ENCODE results near the gene SMIM36. TPM values are rescaled to one million over a fixed set of nuclear protein-coding genes. Genes with fewer than 3 reads are reported as not detected.

SMIM36 gene
- polyA plus RNA-seq = not detected
- long read RNA-seq, donor 1 = 0 reads
- long read RNA-seq, donor 2 = 0 reads
- long read RNA-seq, donor 3 = 0 reads
- long read RNA-seq, donor 4 = 0 reads
- long read RNA-seq, donor 5 = 0 reads
- long read RNA-seq, donor 6 = 0 reads
- long read RNA-seq, donor 7 = 0 reads
- long read RNA-seq, donor 8 = 0 reads
- long read RNA-seq, donor 9 = 0 reads
- long read RNA-seq, donor 10 = 0 reads
- long read RNA-seq, donor 11 = 0 reads

GRCh38 chr17:55510986-55511721, at the start of gene SMIM36:
Gene SMIM36 (minus strand): TSS chr17:55511452.
- H3K4me3 ChIP-seq (ENCODE audit: low read length) = no peak within 1 kb of the TSS
- no peak within 1 kb of the TSS for H3K27ac ChIP-seq (ENCODE audit: low read length)
- H3K36me3 ChIP-seq (ENCODE audit: control insufficient read depth, insufficient read depth, low read length) = no peaks in the 10 kb centered on the region
- no peak for DNase-seq
- no peaks in the 10 kb centered on the region for H3K27me3 ChIP-seq (ENCODE audit: control insufficient read depth, insufficient read depth, low read length)
- H3K4me1 ChIP-seq (ENCODE audit: control insufficient read depth, insufficient read depth, low read length) = no peaks in the 10 kb centered on the region
- no peaks in the 10 kb centered on the region for H3K9me3 ChIP-seq (ENCODE audit: control insufficient read depth, low read depth, low read length)
- WGBS (ENCODE audit: insufficient coverage, low lambda C conversion rate) = no CpG with 5 or more reads among the region's 18 CpGs

DNA sequence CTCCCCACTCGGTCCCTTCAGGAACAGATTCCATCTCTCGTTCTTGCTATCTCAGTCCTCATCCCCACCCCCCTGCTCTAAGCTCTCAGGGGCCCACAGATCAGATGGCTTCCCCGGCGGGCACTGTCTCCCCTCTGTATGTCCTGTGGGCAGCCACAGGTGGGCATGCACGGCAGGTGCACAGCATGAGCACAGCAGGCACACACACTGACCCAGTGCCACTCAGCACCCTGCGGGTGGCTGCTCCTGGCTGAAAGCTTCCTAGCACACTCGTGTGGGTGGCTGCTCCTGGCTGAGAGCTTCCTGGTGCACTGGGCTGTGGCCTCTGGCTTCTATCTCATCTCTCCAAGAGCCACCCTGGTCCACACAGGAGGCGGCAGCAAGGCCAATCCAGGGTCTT, 44.5 kb upstream of the SMIM36 start:
- no peaks in the 10 kb centered on the region for H3K9me3 ChIP-seq (ENCODE audit: control insufficient read depth, low read depth, low read length)
- DNase-seq = no peak
- 100% methylated on average over 1 of the region's 8 CpGs for WGBS (ENCODE audit: insufficient coverage, low lambda C conversion rate)

DNA sequence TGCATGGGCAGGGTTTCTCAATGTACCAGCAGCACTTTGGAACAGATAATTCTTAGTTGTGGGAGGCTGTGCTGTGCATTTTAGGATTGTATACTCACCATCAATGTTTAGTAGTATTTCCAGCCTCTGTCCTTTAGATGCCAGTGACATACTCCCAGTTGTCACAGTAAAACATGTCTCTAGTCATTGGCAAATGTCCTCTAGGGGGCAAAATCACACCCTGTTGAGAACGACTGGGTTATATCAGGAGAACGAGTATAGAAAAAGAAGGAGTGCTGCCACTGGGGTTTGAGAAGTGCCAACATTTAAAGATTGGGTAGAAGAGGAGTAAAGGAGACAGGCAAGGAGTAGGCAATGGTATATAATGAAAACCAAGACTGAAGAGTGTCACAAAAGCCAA, 37.9 kb upstream of the SMIM36 start:
- WGBS (ENCODE audit: insufficient coverage, low lambda C conversion rate) = 60% methylated on average over 1 of the region's 2 CpGs
- no peak overlapping the region for H3K27ac ChIP-seq (ENCODE audit: low read length)
- no peaks in the 10 kb centered on the region for H3K36me3 ChIP-seq (ENCODE audit: control insufficient read depth, insufficient read depth, low read length)
- no peak overlapping the region for H3K4me3 ChIP-seq (ENCODE audit: low read length)
- H3K9me3 ChIP-seq (ENCODE audit: control insufficient read depth, low read depth, low read length) = no peaks in the 10 kb centered on the region
- no peaks in the 10 kb centered on the region for H3K4me1 ChIP-seq (ENCODE audit: control insufficient read depth, insufficient read depth, low read length)
- DNase-seq = no peak
- no peaks in the 10 kb centered on the region for H3K27me3 ChIP-seq (ENCODE audit: control insufficient read depth, insufficient read depth, low read length)

More for the DNA sequence above, 44.5 kb upstream of the SMIM36 start:
- Histone ChIP-seq H3K27me3 (ENCODE audit: control insufficient read depth, insufficient read depth, low read length) (no peaks in the 10 kb centered on the region), H3K36me3 (ENCODE audit: control insufficient read depth, insufficient read depth, low read length) (no peaks in the 10 kb centered on the region), H3K4me1 (ENCODE audit: control insufficient read depth, insufficient read depth, low read length) (no peaks in the 10 kb centered on the region), H3K27ac (ENCODE audit: low read length) (no peak overlapping the region), H3K4me3 (ENCODE audit: low read length) (no peak overlapping the region)

DNA sequence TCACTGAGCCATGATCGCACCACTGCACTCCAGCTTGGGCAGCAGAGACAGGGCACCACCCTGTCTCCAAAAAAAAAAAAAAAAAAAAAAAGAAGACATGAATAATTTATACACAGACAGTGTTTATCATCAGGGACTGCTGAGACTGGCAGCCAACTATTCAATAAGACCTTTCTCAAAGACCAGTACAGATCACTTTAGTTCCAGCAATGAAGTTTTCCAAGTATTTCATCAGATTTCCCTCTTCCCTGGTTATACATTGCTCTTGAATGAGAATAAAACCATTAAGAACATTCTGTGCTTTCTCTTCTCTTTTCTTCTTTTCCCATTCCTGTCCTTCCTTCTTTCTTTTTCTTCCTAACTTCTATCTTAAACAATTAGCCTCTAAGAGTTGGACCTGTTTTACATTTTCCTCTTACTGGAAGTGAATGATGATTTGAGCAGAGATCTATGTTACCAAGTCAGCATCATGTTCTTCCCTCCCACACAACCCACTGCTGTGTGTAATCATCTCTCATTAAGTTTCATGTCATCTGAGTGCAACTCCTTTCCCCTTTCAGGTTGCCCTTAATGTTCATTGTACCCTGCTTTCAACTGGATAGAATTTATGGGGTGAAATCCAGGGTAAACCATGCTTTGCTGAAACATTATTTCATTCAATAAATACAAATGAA, 35.9 kb upstream of the SMIM36 start:
- DNase-seq = no peak
- Histone ChIP-seq H3K4me1 (ENCODE audit: control insufficient read depth, insufficient read depth, low read length) (no peaks in the 10 kb centered on the region), H3K9me3 (ENCODE audit: control insufficient read depth, low read depth, low read length) (no peaks in the 10 kb centered on the region), H3K4me3 (ENCODE audit: low read length) (no peak overlapping the region), H3K36me3 (ENCODE audit: control insufficient read depth, insufficient read depth, low read length) (no peaks in the 10 kb centered on the region), H3K27me3 (ENCODE audit: control insufficient read depth, insufficient read depth, low read length) (no peaks in the 10 kb centered on the region), H3K27ac (ENCODE audit: low read length) (no peak overlapping the region)
- WGBS (ENCODE audit: insufficient coverage, low lambda C conversion rate) = no CpG with 5 or more reads among the region's 1 CpG

DNA sequence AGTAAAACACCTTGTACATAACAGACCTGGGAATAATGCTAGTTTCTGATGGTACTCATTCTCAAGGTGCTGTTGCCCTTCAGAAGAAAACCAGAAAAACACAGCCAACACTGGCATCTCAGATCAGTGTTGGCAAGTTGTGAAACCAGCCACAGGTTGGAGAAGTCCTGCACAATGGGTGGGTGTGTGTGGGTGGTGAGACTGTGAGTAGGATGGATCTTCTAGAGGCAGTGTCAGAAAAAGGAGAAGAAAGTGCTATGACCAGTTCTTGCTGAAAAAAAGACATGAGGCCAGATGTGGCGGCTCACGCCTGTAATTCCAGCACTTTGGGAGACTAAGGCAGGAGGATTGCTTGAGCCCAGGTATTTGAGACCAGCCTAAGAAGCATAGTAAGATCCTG, 35.2 kb upstream of the SMIM36 start:
- DNase-seq = no peak
- Histone ChIP-seq H3K4me1 (ENCODE audit: control insufficient read depth, insufficient read depth, low read length) (no peaks in the 10 kb centered on the region), H3K36me3 (ENCODE audit: control insufficient read depth, insufficient read depth, low read length) (no peaks in the 10 kb centered on the region), H3K4me3 (ENCODE audit: low read length) (no peak overlapping the region), H3K27ac (ENCODE audit: low read length) (no peak overlapping the region), H3K9me3 (ENCODE audit: control insufficient read depth, low read depth, low read length) (no peaks in the 10 kb centered on the region), H3K27me3 (ENCODE audit: control insufficient read depth, insufficient read depth, low read length) (no peaks in the 10 kb centered on the region)
- no CpG with 5 or more reads among the region's 2 CpGs for WGBS (ENCODE audit: insufficient coverage, low lambda C conversion rate)

DNA sequence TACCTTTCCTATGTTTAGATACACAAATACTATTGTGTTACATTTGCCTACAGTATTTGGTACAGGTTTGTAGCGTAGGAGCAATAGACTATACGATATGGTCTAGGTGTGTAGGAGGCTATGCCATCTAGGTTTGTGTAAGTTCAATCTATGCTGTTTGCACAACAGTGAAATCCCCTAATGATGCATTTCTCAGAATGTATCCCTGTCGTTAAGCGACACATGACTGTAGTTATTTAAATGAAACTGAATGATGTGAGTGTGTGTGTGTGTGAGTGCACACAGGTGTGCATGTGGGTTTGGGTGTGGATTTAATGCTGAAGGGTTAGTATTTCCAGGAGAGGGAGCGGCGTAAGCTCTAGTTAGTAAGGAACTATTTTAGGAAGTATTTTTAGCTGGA, 34.6 kb upstream of the SMIM36 start:
- no peaks in the 10 kb centered on the region for H3K36me3 ChIP-seq (ENCODE audit: control insufficient read depth, insufficient read depth, low read length)
- 70% methylated on average over 2 of the region's 6 CpGs for WGBS (ENCODE audit: insufficient coverage, low lambda C conversion rate)
- no peak for DNase-seq
- no peaks in the 10 kb centered on the region for H3K4me1 ChIP-seq (ENCODE audit: control insufficient read depth, insufficient read depth, low read length)
- no peaks in the 10 kb centered on the region for H3K27me3 ChIP-seq (ENCODE audit: control insufficient read depth, insufficient read depth, low read length)
- no peak overlapping the region for H3K27ac ChIP-seq (ENCODE audit: low read length)
- H3K4me3 ChIP-seq (ENCODE audit: low read length) = no peak overlapping the region
- H3K9me3 ChIP-seq (ENCODE audit: control insufficient read depth, low read depth, low read length) = no peaks in the 10 kb centered on the region

- H3K9me3 ChIP-seq (ENCODE audit: control insufficient read depth, low read depth, low read length) = no peaks in the 10 kb centered on the region
- no peaks in the 10 kb centered on the region for H3K4me1 ChIP-seq (ENCODE audit: control insufficient read depth, insufficient read depth, low read length)
- H3K36me3 ChIP-seq (ENCODE audit: control insufficient read depth, insufficient read depth, low read length) = no peaks in the 10 kb centered on the region
- no peak for DNase-seq
- no peaks in the 10 kb centered on the region for H3K27me3 ChIP-seq (ENCODE audit: control insufficient read depth, insufficient read depth, low read length)
- H3K27ac ChIP-seq (ENCODE audit: low read length) = no peak overlapping the region
- no peak overlapping the region for H3K4me3 ChIP-seq (ENCODE audit: low read length)
Measured at GRCh38 chr17:55543709-55544108, 32.5 kb upstream of the SMIM36 start.

DNA sequence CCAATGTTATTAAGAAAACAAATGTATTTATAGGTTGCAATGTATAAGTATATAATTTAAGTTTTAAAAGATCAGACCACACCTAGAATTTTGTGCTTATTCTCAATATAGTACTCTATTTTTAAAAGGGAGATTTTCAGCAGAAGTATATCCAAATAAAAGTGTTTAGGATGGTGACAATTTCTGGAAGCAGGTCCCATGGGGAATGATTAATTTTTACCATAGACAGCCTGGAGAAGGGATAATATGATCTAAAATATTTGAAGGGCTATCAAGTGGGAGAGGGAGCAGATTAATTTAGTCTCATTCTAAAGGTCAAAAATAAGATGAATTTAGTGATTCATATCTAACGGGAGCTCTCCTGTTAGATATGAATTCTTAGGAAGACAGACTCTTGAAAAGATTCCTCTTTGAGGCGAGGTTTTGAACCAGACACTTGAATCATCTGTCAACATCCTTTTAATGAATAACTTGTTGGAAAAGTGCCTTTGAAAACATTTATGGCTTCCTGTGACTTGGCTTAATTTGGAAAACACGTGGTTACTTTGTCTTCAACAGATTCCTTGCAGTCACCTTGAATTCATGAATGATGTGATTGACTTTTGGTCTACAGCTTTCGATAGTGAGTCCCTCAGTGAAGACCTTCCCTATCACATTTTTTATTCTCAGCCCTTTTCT, 29.3 kb upstream of the SMIM36 start:
- Histone ChIP-seq H3K27ac (ENCODE audit: low read length) (no peak overlapping the region), H3K27me3 (ENCODE audit: control insufficient read depth, insufficient read depth, low read length) (no peaks in the 10 kb centered on the region), H3K36me3 (ENCODE audit: control insufficient read depth, insufficient read depth, low read length) (no peaks in the 10 kb centered on the region), H3K9me3 (ENCODE audit: control insufficient read depth, low read depth, low read length) (no peaks in the 10 kb centered on the region), H3K4me1 (ENCODE audit: control insufficient read depth, insufficient read depth, low read length) (no peaks in the 10 kb centered on the region), H3K4me3 (ENCODE audit: low read length) (no peak overlapping the region)
- DNase-seq = no peak
- WGBS (ENCODE audit: insufficient coverage, low lambda C conversion rate) = 16% methylated on average over 4 of the region's 4 CpGs

DNA sequence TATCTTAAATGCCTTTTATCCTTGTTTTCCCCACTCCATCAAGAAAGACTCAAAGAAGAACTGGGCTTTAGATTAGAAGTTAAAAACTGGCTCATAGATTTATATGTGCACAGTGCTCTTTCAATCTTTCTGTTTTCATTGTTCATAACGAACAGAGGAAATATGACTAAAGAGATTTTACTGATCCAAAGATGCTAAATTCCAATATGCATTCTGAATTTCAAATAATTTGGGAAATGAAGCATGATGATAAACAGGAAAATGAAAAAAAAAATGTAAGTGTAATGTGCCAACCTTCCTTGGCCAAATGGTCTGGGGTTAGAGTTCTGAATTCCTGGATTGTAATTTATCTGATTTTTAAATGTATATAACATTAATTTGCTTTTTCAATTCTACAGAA, 25.0 kb upstream of the SMIM36 start:
- Histone ChIP-seq H3K27me3 (ENCODE audit: control insufficient read depth, insufficient read depth, low read length) (no peaks in the 10 kb centered on the region), H3K4me1 (ENCODE audit: control insufficient read depth, insufficient read depth, low read length) (no peaks in the 10 kb centered on the region), H3K27ac (ENCODE audit: low read length) (no peak overlapping the region), H3K36me3 (ENCODE audit: control insufficient read depth, insufficient read depth, low read length) (no peaks in the 10 kb centered on the region), H3K9me3 (ENCODE audit: control insufficient read depth, low read depth, low read length) (no peaks in the 10 kb centered on the region), H3K4me3 (ENCODE audit: low read length) (no peak overlapping the region)
- WGBS (ENCODE audit: insufficient coverage, low lambda C conversion rate) = 75% methylated on average over 1 of the region's 1 CpG
- DNase-seq = no peak

- DNase-seq = no peak
- no peaks in the 10 kb centered on the region for H3K4me1 ChIP-seq (ENCODE audit: control insufficient read depth, insufficient read depth, low read length)
Measured at GRCh38 chr17:55533608-55534007, 22.4 kb upstream of the SMIM36 start.

More at GRCh38 chr17:55533608-55534007, 22.4 kb upstream of the SMIM36 start:
- Histone ChIP-seq H3K4me3 (ENCODE audit: low read length) (no peak overlapping the region), H3K27me3 (ENCODE audit: control insufficient read depth, insufficient read depth, low read length) (no peaks in the 10 kb centered on the region), H3K36me3 (ENCODE audit: control insufficient read depth, insufficient read depth, low read length) (no peaks in the 10 kb centered on the region), H3K27ac (ENCODE audit: low read length) (no peak overlapping the region), H3K9me3 (ENCODE audit: control insufficient read depth, low read depth, low read length) (no peaks in the 10 kb centered on the region)

Data from large intestine (tissue), 12 donors.